Activated CD8-positive, alpha-beta memory T cell treated with anti-CD3 and anti-CD28 coated beads, Interleukin-2, amount 50 U/mL, for 24 hours (primary cell): Measurements from ENCODE around the gene SULT1A2.
"Not testable (repeated sequence)": the region's sequence is repeated elsewhere in the genome, so short reads cannot be mapped to it uniquely, and the experiment has no call there.

Experiments used
- DNase-seq: peaks from one replicate; pipeline ENCODE4 v3.0.0-alpha.2; 2020; ENCODE audit errors: extremely low read depth

The SULT1A2 gene

DNA sequence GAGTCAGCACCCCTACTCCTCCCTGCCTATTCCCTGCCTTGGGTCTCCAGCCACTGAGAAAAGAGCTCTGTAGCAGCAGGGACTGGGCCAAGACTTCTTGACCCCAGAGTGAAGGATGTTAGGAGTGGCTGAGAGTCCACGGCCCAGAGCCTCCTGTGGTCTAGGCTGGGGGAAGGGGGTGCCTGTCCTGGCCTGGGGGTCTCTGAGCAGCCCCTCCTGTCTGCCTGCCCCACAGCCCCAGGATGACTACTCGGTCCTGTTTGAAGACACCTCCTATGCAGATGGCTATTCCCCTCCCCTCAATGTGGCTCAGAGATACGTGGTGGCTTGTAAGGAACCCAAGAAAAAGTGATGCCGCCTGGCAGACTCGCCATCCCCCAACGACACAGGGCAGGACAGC is 5.5 kb downstream of the SULT1A2 start:
- no peak for DNase-seq

DNA sequence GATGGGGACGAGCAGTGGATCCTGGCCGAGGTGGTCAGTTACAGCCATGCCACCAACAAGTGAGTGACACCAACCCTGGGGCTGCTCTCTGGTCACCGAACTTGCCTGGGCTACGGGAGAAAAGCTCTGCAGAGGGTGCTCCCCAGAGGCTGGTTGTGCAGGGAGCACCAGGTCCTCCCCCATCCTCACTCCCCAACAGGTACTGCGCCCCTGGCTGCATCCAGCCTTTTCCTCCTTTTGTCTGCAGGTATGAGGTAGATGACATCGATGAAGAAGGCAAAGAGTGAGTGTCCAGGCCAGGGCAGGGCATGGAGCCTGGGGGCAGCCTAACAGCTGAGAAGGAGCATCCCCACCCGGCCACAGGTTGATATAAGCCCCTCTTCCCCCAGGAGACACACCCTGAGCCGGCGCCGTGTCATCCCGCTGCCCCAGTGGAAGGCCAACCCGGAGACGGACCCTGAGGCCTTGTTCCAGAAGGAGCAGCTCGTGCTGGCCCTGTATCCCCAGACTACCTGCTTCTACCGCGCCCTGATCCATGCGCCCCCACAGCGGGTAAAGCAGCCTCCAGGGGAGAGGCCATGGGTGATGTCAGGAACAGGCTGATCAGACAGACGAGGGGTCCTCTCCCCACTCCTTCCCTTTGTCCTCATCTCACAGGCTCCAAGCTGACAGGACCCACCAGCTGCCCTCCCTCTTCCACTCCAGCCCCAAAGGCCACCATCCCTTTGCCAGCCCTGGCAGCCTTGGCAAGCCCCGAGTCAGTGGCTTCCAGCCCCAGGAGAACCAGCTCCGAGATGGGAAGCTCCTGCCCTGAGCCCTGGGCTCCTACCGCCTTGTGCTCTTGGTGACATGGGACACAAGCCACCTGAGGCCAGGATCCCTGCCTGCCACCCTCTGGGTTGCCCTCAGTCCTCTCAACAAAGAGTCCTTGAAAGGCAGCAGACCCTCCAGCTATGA is 6.2 kb downstream of the SULT1A2 start:
- DNase-seq: no peak

DNA sequence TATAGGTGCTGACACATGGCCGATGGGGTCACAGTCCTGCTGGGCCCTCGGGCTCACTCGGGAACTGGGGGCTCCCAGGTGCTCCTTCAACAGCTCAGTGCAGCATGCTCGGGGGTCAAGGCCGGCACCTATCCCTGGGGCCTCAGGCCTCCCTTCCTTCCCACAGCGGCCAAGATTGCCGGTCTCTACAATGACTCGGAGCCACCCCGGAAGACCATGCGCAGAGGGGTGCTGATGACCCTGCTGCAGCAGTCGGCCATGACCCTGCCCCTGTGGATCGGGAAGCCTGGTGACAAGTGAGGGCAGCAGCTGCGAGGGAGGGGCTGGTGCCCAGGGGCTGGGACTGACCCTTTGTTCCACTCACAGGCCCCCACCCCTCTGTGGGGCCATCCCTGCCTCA is 6.9 kb downstream of the SULT1A2 start:
- no peak for DNase-seq

DNA sequence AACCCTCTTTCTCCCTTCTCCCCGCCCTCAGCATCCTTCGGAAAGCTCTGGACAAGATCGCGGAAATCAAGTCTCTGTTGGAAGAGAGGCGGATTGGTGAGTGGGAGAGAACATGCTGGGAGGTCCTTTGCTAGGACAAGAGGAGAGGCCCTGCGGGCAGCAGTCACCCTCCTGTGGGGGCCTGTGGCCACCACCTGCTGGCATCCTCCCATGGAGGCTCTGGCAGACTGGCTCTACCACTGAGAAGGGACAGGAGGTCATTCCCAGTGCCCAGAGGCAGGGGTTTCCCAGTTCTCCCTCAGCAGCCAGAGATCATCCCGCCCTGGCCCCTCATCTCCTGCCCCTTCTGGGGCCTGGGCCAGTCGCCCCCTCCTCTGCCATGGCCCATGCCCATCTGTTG is 7.8 kb downstream of the SULT1A2 start:
- no peak for DNase-seq

DNA sequence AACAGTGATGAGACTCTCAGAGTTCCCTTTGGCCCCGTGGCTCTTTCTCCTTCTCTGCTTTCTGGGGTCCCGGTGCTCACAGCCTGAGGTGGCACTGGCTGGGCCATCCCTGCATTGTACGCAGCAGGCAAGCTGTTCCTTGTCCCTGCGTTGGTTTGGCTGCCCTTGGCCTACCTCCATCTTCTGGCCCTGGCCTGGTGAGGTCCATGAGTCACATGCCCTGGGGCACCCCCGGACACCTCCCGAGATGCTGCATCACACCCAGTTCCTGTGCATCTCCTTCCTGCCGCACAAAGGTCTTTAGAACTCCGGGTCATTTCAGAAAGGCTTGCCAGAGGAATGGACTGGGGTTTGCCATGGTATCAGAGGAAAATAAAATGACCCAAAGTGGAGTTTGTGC is 9.5 kb downstream of the SULT1A2 start:
- DNase-seq: no peak

DNA sequence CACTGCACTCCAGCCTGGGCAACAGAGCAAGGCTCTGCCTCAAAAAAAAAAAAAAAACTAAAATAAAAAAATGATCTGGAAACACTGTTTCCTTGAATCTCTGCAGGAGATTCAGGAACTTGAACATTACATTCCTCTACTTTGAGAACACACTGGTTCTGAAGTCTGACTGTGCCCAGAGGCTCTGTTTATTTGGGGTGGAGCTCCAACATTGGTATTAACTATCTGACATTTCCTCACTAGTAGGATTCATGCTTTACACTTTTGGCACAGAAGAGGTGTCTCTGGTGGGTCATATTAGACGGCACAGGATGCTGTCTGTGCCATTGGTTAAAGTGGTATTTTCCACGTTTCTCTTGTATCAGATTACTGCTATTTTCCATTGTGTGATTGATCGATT is 10.4 kb downstream of the SULT1A2 start:
- DNase-seq: no peak

DNA sequence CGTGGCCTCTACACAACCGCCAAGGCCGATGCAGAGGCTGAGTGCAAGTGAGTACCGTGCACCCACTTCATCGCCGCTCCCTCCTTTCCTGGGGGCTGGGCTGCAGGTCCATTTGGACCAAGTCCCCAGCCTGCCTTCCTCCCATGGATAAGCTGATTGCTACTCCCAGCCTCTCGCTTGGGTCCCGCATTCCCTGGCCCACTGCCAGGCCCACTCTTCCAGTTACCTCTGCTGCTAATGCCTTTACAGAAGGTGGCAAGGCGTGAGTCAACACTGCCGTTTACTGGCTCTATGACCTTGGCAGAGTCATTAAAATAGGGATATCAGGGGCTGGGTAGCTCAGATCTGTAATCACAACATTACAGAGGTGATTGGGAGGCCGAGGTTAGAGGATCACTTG is 11.2 kb downstream of the SULT1A2 start:
- no peak for DNase-seq

DNA sequence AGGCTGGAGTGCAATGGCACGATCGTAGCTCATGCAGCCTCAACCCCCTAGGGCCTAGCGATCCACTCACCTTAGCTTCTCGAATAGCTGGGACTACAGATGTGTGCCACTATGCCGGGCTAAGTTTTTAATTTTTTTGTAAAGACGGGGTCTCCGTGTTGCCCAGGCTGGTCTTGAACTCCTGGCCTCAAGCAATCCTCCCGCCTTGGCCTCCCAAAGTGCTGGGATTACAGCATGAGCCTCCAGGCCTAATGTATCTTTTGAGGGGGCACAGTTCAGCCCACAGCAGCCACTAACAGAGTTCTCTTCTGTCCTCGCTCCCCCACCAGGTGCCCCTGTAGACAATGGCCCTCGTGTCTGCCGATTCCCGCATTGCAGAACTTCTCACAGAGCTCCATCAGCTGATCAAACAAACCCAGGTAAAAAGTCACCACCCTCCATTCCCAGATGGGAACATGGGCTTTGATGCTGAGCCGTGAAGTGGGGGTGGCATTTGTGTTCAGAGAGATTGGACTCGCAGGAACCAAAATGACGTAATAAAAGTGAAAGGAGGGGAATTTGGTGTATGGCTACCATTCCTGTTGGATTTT is 16.0 kb downstream of the SULT1A2 start:
- DNase-seq: no peak

DNA sequence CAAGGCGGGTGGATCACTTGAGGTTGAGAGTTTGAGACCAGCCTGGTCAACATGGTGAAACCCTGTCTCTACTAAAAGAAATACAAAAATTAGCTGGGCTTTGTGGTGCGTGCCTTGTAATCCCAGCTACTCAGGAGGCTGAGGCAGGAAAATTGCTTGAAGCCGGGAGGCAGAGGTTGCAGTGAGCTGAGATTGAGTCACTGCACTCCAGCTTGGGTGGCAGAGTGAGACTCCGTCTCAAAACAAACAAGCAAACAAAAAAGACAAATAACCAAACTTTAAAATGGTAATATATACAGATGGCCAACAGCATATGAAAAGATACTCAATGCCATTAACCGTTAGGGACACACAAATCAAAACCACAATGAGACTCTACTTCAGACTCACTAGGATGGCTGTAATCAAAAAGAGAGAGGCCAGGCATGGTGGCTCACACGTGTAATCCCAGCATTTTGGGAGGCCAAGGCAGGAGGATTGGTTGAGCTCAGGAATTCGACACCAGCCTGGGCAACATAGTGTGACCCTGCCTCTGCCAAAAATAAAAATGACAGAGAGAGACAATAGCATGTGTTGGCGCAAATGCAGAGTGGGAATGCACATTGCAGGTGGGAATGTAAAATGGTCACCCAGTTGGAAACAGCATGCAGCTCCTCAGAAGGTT is 21.3 kb downstream of the SULT1A2 start:
- DNase-seq: no peak

DNA sequence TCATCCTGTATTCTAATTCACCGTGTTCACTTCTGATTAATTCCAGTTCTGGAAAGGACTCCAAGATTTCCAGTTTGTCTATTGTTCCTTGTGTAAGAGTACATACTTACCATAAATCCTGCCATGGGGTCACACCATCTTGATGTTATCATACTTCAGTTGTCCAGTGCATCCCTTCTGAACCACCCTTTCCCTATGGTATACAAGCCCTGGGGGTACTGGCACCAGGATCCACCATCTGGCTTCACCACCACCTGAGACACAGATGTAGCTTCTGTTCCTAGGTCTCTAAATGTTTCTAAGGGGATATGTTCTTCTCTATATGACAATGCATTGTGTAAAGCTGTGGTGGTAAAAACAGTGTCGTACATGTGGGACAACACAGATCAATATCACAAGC is 21.9 kb downstream of the SULT1A2 start:
- no peak for DNase-seq

DNA sequence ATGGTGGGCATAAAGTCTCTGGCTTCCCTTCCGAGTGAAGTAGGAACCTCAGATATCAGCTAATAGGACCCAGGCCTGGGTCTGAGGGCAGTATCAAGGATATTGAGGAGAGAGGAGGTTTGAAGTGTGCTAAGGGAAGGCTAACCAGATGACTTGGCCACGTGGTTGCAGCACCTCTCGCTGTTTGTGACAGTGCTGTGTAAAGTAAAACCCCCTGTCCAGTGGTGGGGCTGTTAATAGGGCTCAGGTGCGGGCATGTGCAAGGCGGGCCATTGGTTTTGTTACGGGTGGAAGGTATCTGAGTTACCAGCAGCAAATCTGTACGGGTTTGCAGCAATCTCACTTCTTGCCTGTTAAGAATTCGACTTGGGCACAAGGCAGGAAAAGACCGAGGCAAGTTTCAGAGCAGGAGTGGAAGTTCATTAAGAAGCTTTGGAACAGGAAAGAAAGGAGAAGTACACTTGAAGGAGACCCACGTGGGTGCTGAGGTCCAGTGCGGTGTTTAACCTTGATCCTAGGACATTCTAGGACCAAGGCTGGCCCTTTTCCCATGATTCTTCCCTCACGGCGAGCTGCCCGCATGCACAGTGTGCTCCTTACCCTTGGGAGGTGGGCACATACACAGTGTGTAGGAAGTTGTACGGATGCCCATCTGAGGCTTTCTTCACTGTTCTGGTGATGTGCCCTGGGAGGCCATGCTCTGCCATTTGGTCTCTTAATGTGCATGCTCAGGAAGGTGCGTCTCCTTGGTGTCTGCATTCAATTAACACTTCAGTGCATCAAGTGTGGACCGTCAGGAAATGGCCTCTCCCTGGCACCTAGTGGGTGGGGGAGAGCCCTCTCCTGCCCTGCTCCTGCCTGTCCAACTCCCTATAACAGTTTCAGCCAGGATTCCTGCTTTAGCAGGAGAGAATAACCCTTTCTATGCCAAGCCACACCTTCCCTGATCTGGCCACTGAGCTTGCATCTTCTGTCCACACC is 22.8 kb downstream of the SULT1A2 start:
- DNase-seq: no peak

DNA sequence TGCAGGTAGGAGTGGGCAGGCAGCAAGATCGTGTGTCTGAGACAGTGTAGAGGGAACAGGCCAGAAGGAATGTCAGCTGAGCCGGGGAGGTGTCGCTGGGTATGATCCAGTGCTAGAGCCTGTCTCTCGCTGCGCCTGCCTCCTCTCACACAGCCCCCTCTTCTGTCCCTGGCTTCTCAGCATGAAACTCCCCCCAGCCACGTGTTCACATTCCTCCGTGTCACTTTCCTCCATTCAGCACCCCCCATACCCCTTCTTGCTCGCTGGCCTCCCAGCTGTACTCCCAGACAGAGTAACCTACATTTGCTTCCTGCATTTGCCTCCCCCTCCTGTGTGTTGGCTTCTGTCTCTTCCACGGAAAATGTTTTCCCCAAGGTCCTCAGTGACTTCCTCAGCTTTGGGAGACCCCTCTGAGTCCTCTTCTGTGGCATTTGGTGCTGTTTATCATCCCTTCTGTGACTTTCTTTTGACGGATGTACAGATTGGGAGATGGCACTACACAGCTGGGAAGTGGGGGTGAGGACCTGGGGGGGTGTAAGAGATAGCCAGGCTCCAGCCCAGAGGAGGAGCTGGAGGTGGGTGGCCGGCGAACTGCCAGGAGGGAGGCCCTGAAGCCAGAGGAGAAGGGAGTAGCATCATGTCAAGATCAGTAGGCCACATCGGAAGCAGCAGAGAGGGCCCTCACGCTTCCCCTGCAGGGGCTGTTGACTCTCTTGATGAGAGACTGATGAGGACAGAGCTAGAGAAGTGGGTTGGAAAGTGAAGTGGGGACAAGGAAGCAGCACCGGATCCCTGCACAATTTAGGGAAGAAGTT is 23.9 kb downstream of the SULT1A2 start:
- DNase-seq: no peak

DNA sequence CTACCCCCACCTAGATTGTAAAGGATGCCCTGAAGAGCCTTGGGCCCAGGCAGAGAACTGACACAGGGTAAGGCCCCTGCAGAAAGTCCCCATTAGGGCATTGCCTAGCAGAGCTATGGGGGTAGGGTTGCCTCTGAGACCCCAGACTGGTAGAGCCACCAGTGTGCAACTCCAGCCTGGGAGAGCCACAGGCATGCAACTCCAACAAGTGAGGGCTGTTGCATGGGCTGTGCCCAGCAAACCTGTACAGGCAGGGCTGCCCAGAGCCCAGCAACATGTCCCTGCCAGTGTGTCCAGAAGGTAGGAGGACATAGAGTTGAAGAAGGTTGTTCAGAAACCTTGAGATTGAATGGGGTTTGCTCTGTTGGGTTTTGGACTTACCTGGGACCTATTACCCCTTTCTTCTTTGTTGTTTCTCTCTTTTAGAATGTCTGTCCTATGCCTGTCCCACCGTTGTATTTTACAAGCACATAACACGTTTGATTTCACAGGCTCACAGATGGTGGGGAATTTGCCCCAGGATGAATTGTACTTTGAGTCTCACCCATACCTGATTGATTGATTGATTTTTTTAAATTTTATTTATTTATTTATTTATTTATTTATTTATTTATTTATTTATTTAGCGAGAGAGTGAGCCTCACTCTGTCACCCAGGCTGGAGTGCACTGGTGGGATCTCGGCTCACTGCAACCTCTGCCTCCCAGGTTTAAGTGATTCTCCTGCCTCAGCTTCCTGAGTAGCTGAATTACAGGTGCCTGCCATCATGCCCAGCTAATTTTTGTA is 26.7 kb downstream of the SULT1A2 start:
- DNase-seq: no peak

DNA sequence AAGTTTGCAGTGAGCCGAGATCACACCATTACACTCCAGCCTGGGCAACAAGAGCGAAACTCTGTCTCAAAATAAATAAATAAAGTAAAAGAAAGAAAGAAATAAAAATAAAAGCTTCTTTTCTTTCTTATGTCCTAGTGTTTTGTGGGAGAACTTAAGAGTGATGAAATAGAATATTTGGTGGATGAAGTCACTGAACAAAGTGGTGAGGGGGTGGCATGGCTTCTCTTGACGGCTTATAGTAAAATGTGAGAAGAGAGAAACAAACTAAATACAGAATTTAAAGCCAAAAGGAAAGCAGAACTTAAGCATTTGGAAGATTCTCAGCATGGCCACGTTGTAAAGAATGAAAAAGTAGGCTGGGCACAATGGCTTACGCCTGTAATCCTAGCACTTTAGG is 27.8 kb downstream of the SULT1A2 start:
- no peak for DNase-seq

DNA sequence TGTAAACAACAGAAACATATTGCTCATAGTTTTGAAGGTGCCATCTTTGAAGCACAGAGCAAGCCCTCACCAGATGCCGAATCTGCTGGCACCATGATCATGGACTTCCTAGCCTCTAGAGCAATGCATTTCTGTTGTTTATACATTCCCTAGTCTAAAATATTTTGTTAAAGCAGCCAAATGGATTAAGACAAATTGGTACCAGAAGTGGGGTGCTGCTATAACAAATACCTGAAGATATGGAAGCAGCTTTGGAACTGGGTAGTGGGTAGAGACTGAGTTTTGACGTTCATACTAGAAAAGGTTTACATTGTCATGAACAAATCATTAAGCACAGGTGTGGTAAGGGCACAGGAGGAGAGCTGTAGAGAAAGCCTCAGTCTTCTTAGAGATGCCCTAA is 29.6 kb downstream of the SULT1A2 start:
- no peak for DNase-seq

DNA sequence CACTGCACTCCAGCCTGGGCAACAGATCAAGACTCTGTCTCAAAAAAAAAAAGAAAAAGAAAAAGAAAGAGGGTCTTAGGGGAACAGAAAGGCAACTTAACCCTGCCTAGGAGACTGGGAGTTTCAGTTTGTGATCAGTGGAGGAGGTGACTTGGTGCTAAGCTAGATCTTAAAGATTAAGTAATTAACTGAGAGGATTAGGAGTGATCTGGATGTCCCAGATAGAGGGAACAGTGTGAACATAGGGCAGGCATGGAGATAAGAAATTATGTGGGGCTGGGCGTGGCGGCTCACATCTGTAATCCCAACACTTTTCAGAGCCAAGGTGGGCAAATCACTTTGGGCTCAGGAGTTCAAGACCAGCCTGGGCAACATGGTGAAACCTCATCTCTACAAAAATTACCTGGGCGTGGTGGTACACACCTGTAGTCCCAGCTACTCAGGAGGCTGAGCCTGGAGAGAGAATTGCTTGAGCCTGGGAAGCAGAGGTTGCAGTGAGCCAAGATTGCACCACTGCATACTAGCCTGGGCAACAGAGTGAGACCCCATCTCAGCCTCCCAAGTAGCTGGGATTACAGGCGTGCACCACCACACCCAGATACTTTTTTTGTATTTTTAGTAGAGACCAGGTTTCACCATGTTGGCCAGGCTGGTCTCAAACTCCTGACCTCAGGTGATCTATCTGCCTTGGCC is 30.5 kb downstream of the SULT1A2 start:
- DNase-seq: not testable (repeated sequence)

DNA sequence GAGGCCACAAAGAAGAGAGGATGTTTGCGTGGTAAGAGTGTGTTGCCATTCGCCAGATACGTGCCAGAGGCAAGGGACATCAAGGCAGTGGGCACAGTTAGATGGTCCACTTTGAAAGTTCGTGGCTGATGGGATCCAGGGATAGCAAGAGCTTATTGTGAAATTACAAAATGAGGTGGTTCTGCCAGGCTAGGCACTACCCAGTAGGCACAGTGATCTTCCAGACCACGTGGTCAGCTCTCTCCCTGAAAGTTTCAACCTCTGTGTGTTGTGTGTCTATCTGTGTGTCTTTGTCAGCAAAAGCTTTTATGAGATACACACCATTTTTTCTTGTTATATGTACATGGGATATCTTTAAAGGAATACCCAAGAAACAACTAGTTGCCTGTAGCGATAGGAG is 33.6 kb downstream of the SULT1A2 start:
- no peak for DNase-seq

DNA sequence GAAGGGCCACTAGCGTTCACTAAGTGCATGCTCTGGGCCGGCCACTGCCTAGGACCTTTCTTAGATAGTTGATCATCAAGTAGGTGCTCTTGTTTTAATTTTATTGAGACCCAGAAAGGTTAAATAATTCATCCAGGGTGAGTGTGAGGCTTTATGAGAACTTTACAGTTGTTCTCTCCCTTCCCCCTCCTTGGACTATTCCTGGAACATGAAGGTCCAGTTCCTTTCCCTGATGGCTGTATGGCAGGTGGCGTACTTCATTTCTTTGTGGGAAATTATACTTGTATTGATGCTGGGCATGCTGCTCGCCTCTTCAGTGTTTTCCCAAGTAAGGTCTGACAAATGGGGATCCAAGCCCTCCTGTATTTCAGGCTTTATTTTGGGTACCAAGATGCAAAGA is 34.7 kb downstream of the SULT1A2 start:
- DNase-seq: no peak

DNA sequence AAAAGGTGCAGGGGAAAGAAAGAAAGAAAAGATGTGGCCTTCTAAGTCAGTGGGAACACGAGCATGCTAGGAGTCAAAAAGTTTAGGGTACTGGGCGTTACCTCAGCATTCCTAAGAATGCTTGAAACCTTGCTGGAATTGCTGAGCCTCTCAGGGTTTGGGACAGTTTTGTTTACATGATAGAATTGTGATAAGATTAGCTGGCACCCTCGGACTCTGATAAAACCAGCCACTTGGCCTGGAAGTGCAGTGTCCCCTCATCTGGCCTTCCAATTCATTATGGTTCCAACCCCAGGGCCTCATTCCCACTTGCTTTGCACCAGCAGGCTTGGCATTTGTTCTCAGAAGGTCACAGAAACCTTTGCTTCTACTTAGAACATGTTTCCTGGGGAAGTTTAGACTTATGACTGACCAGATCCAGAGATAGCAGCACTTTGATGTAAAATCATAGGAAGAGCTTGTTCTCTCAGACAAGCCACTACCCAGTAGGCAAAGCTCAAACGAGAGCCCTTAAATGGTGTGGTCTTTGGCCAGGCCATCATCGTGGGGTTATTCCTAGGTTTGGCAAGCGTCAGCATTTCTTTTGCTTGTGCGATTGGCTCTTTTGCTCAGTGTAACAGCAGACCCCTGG is 35.2 kb downstream of the SULT1A2 start:
- no peak for DNase-seq
